A549 (cell line): ENCODE measurements around the gene ANKRD33.

Experiments
- CEBPB ChIP-seq, 2 experiments: fragments of >200 bp in 1 of 2; sonication (Bioruptor Twin) in 1 of 2; formaldehyde crosslinking in 1 of 2; IDR thresholded peaks; 2 replicates each; pipeline ENCODE4 v1.6.1; 2012 to 2016
- EP300 ChIP-seq, 2 experiments: fragments of >200 bp; sonication (Bioruptor Twin); formaldehyde crosslinking; IDR thresholded peaks; 2 replicates in 1 of 2; 3 replicates in 1 of 2; pipeline ENCODE4 v1.6.1; 2016 to 2017
- MAFK ChIP-seq: fragments of 450-650 bp; IDR thresholded peaks from 2 replicates; pipeline ENCODE4 v1.6.1; 2014; ENCODE audit not compliant: partially characterized antibody
- TF ChIP-seq, protein P1 (sequence below): IDR thresholded peaks from 2 replicates; pipeline ENCODE4 v1.6.1; 2012
- TF ChIP-seq, protein P2 (sequence below): fragments of >200 bp; sonication (Bioruptor Twin); formaldehyde crosslinking; IDR thresholded peaks from 3 replicates; pipeline ENCODE4 v1.5.1; 2016
- TF ChIP-seq, protein P3 (sequence below): IDR thresholded peaks from 2 replicates; pipeline ENCODE4 v1.6.1; 2012; ENCODE audit warnings: low read depth, borderline replicate concordance

DNA sequence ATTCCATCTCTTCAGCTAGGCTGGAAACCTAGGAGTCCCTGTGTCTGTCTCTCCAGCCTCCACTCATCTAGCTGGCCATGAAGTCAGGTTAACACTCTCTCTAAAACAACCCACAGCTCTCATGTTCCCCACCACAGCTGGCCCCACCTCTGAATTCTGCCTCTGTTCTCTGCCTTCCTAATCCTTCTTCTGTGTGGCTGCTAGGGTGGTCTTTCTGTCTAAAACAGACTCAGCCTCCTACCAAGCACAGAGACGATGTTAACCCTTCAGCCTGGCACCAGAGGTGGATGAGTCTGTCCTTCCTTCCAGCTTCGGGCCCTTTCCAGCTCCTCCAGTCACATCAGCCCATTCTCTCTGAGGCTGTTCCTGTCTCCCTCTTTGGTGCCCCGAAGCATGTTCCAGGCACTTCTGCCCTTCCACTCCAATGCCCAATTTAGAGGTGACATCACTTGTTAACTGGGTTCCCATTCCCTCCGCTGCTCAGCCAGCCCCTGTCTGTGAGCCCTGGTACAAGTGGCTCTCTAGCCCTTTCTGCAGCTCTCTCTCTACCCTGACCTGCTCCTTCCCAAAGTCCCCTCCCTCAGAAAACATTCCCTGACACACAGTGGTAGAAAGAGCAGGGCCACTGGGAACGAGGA, 48.5 kb upstream of the ANKRD33 start:
- TF ChIP-seq, protein P1, sequence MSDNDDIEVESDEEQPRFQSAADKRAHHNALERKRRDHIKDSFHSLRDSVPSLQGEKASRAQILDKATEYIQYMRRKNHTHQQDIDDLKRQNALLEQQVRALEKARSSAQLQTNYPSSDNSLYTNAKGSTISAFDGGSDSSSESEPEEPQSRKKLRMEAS: no peak
- TF ChIP-seq, protein P2, sequence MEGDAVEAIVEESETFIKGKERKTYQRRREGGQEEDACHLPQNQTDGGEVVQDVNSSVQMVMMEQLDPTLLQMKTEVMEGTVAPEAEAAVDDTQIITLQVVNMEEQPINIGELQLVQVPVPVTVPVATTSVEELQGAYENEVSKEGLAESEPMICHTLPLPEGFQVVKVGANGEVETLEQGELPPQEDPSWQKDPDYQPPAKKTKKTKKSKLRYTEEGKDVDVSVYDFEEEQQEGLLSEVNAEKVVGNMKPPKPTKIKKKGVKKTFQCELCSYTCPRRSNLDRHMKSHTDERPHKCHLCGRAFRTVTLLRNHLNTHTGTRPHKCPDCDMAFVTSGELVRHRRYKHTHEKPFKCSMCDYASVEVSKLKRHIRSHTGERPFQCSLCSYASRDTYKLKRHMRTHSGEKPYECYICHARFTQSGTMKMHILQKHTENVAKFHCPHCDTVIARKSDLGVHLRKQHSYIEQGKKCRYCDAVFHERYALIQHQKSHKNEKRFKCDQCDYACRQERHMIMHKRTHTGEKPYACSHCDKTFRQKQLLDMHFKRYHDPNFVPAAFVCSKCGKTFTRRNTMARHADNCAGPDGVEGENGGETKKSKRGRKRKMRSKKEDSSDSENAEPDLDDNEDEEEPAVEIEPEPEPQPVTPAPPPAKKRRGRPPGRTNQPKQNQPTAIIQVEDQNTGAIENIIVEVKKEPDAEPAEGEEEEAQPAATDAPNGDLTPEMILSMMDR: no peak
- TF ChIP-seq EP300 (IDR thresholded peaks at IDR 0.05) (no peak), MAFK (no peak), CEBPB (IDR thresholded peaks at IDR 0.05) (no peak)
- TF ChIP-seq, protein P3, sequence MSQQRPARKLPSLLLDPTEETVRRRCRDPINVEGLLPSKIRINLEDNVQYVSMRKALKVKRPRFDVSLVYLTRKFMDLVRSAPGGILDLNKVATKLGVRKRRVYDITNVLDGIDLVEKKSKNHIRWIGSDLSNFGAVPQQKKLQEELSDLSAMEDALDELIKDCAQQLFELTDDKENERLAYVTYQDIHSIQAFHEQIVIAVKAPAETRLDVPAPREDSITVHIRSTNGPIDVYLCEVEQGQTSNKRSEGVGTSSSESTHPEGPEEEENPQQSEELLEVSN: no peak
